Measurements from ENCODE around the gene NCK1.
"Not testable (repeated sequence)": the region's sequence is repeated elsewhere in the genome, so short reads cannot be mapped to it uniquely, and the experiment has no call there.

The NCK1 gene

GRCh38 chr3:136958939-136959338 lies 96.9 kb downstream of the NCK1 start:
- peaks cover 2% of the 10 kb centered on the region for H3K4me1 ChIP-seq (ENCODE audit: insufficient read depth, insufficient read length)
- H3K36me3 ChIP-seq (ENCODE audit: insufficient read depth, insufficient read length, low read length), result no peaks in the 10 kb centered on the region
- no peaks in the 10 kb centered on the region for H3K27me3 ChIP-seq (ENCODE audit: insufficient read depth, insufficient read length)
- TF ChIP-seq YY1 (IDR thresholded peaks at IDR 0.05; ENCODE audit: insufficient read depth, insufficient read length) (no peak), SUZ12 (IDR thresholded peaks at IDR 0.05; ENCODE audit: extremely low read depth, insufficient read depth, insufficient read length) (no peak), ZNF274 (IDR thresholded peaks at IDR 0.05; ENCODE audit: low read depth, low read length) (no peak)
- no peak for DNase-seq (ENCODE audit: low read depth, low spot score)
- H3K9ac ChIP-seq (ENCODE audit: insufficient read length, low read depth), result no peak overlapping the region
- H3K4me3 ChIP-seq (ENCODE audit: insufficient read length, low read depth), result no peak overlapping the region
- no peaks in the 10 kb centered on the region for H3K9me3 ChIP-seq (ENCODE audit: insufficient read depth, low read length)

GRCh38 chr3:136959599-136959998 lies 97.6 kb downstream of the NCK1 start:
- Histone ChIP-seq H3K27me3 (ENCODE audit: insufficient read depth, insufficient read length) (no peaks in the 10 kb centered on the region), H3K9ac (ENCODE audit: insufficient read length, low read depth) (no peak overlapping the region), H3K36me3 (ENCODE audit: insufficient read depth, insufficient read length, low read length) (no peaks in the 10 kb centered on the region), H3K9me3 (ENCODE audit: insufficient read depth, low read length) (no peaks in the 10 kb centered on the region), H3K4me3 (ENCODE audit: insufficient read length, low read depth) (no peak overlapping the region), H3K4me1 (ENCODE audit: insufficient read depth, insufficient read length) (peaks cover 2% of the 10 kb centered on the region)
- no peak for DNase-seq (ENCODE audit: low read depth, low spot score)
- TF ChIP-seq YY1 (IDR thresholded peaks at IDR 0.05; ENCODE audit: insufficient read depth, insufficient read length) (no peak), SUZ12 (IDR thresholded peaks at IDR 0.05; ENCODE audit: extremely low read depth, insufficient read depth, insufficient read length) (no peak), ZNF274 (IDR thresholded peaks at IDR 0.05; ENCODE audit: low read depth, low read length) (no peak)

GRCh38 chr3:136960838-136961836 lies 99.1 kb downstream of the NCK1 start:
- H3K9ac ChIP-seq (ENCODE audit: insufficient read length, low read depth), result no peak overlapping the region
- H3K9me3 ChIP-seq (ENCODE audit: insufficient read depth, low read length), result no peaks in the 10 kb centered on the region
- no peak for DNase-seq (ENCODE audit: low read depth, low spot score)
- no peak overlapping the region for H3K4me3 ChIP-seq (ENCODE audit: insufficient read length, low read depth)
- no peaks in the 10 kb centered on the region for H3K4me1 ChIP-seq (ENCODE audit: insufficient read depth, insufficient read length)
- H3K27me3 ChIP-seq (ENCODE audit: insufficient read depth, insufficient read length), result no peaks in the 10 kb centered on the region
- no peaks in the 10 kb centered on the region for H3K36me3 ChIP-seq (ENCODE audit: insufficient read depth, insufficient read length, low read length)
- TF ChIP-seq ZNF274 (IDR thresholded peaks at IDR 0.05; ENCODE audit: low read depth, low read length) (no peak), SUZ12 (IDR thresholded peaks at IDR 0.05; ENCODE audit: extremely low read depth, insufficient read depth, insufficient read length) (no peak), YY1 (IDR thresholded peaks at IDR 0.05; ENCODE audit: insufficient read depth, insufficient read length) (no peak)

- TF ChIP-seq SUZ12 (IDR thresholded peaks at IDR 0.05; ENCODE audit: extremely low read depth, insufficient read depth, insufficient read length) (no peak), ZNF274 (IDR thresholded peaks at IDR 0.05; ENCODE audit: low read depth, low read length) (no peak), YY1 (IDR thresholded peaks at IDR 0.05; ENCODE audit: insufficient read depth, insufficient read length) (no peak)
- Histone ChIP-seq H3K27me3 (ENCODE audit: insufficient read depth, insufficient read length) (no peaks in the 10 kb centered on the region), H3K4me3 (ENCODE audit: insufficient read length, low read depth) (no peak overlapping the region), H3K4me1 (ENCODE audit: insufficient read depth, insufficient read length) (no peaks in the 10 kb centered on the region), H3K36me3 (ENCODE audit: insufficient read depth, insufficient read length, low read length) (no peaks in the 10 kb centered on the region), H3K9ac (ENCODE audit: insufficient read length, low read depth) (no peak overlapping the region), H3K9me3 (ENCODE audit: insufficient read depth, low read length) (no peaks in the 10 kb centered on the region)
- DNase-seq (ENCODE audit: low read depth, low spot score), result no peak
Measured at GRCh38 chr3:136962927-136963326, 100.9 kb downstream of the NCK1 start.

GRCh38 chr3:136969539-136969938 lies 107.5 kb downstream of the NCK1 start:
- H3K9me3 ChIP-seq (ENCODE audit: insufficient read depth, low read length); H3K4me1 ChIP-seq (ENCODE audit: insufficient read depth, insufficient read length); DNase-seq (ENCODE audit: low read depth, low spot score); H3K36me3 ChIP-seq (ENCODE audit: insufficient read depth, insufficient read length, low read length); H3K9ac ChIP-seq (ENCODE audit: insufficient read length, low read depth); H3K27me3 ChIP-seq (ENCODE audit: insufficient read depth, insufficient read length): not testable (repeated sequence)
- peak; percentile 41 for TF ChIP-seq YY1 (IDR thresholded peaks at IDR 0.05; ENCODE audit: insufficient read depth, insufficient read length)
- peak overlapping the region; percentile 32 for H3K4me3 ChIP-seq (ENCODE audit: insufficient read length, low read depth)

- no peaks in the 10 kb centered on the region for H3K4me1 ChIP-seq (ENCODE audit: insufficient read depth, insufficient read length)
- peaks cover 8% of the 10 kb centered on the region; the same call in 1 of the 2 replicates for H3K9me3 ChIP-seq (ENCODE audit: insufficient read depth, low read length)
- DNase-seq (ENCODE audit: low read depth, low spot score), result no peak
- TF ChIP-seq YY1 (IDR thresholded peaks at IDR 0.05; ENCODE audit: insufficient read depth, insufficient read length) (no peak), ZNF274 (IDR thresholded peaks at IDR 0.05; ENCODE audit: low read depth, low read length) (no peak), SUZ12 (IDR thresholded peaks at IDR 0.05; ENCODE audit: extremely low read depth, insufficient read depth, insufficient read length) (no peak)
- no peaks in the 10 kb centered on the region for H3K27me3 ChIP-seq (ENCODE audit: insufficient read depth, insufficient read length)
- H3K4me3 ChIP-seq (ENCODE audit: insufficient read length, low read depth), result no peak overlapping the region
- no peak overlapping the region for H3K9ac ChIP-seq (ENCODE audit: insufficient read length, low read depth)
- no peaks in the 10 kb centered on the region for H3K36me3 ChIP-seq (ENCODE audit: insufficient read depth, insufficient read length, low read length)
Measured at GRCh38 chr3:136973352-136973751, 111.3 kb downstream of the NCK1 start.

- TF ChIP-seq YY1 (IDR thresholded peaks at IDR 0.05; ENCODE audit: insufficient read depth, insufficient read length) (no peak), ZNF274 (IDR thresholded peaks at IDR 0.05; ENCODE audit: low read depth, low read length) (no peak)
- peaks cover 7% of the 10 kb centered on the region; the same call in 1 of the 2 replicates for H3K9me3 ChIP-seq (ENCODE audit: insufficient read depth, low read length)
Measured at GRCh38 chr3:136974670-136975069, 112.7 kb downstream of the NCK1 start.

More at GRCh38 chr3:136974670-136975069, 112.7 kb downstream of the NCK1 start:
- DNase-seq (ENCODE audit: low read depth, low spot score), result no peak
- Histone ChIP-seq H3K9ac (ENCODE audit: insufficient read length, low read depth) (no peak overlapping the region), H3K27me3 (ENCODE audit: insufficient read depth, insufficient read length) (no peaks in the 10 kb centered on the region), H3K36me3 (ENCODE audit: insufficient read depth, insufficient read length, low read length) (no peaks in the 10 kb centered on the region), H3K4me3 (ENCODE audit: insufficient read length, low read depth) (no peak overlapping the region), H3K4me1 (ENCODE audit: insufficient read depth, insufficient read length) (no peaks in the 10 kb centered on the region)

All from NT2/D1 (cell line).